ENCODE measurements around the gene CHP1.
"Not testable (repeated sequence)": the region's sequence is repeated elsewhere in the genome, so short reads cannot be mapped to it uniquely, and the experiment has no call there.

The CHP1 gene

GRCh38 chr15:41292521-41292920 lies 61.5 kb downstream of the CHP1 start:
- no peak for DNase-seq (ENCODE audit: low read depth)

GRCh38 chr15:41301139-41301538 lies 70.1 kb downstream of the CHP1 start:
- DNase-seq (ENCODE audit: low read depth) = not testable (repeated sequence)

GRCh38 chr15:41301587-41301986 lies 70.5 kb downstream of the CHP1 start:
- DNase-seq (ENCODE audit: low read depth) = no peak

GRCh38 chr15:41304149-41304770 lies 73.2 kb downstream of the CHP1 start:
- no peak for DNase-seq (ENCODE audit: low read depth)

- DNase-seq (ENCODE audit: low read depth) = no peak
Measured at GRCh38 chr15:41307679-41308078, 76.6 kb downstream of the CHP1 start.

GRCh38 chr15:41309226-41309905 lies 78.3 kb downstream of the CHP1 start:
- no peak for DNase-seq (ENCODE audit: low read depth)

GRCh38 chr15:41320805-41321330 lies 89.8 kb downstream of the CHP1 start:
- DNase-seq (ENCODE audit: low read depth) = not testable (repeated sequence)

GRCh38 chr15:41323611-41324010 lies 92.5 kb downstream of the CHP1 start:
- DNase-seq (ENCODE audit: low read depth) = no peak

- no peak for DNase-seq (ENCODE audit: low read depth)
Measured at GRCh38 chr15:41331281-41331680, 100.2 kb downstream of the CHP1 start.

Measured in amniotic epithelial cell (primary cell).